ENCODE results near the gene FAM118A.

DNA sequence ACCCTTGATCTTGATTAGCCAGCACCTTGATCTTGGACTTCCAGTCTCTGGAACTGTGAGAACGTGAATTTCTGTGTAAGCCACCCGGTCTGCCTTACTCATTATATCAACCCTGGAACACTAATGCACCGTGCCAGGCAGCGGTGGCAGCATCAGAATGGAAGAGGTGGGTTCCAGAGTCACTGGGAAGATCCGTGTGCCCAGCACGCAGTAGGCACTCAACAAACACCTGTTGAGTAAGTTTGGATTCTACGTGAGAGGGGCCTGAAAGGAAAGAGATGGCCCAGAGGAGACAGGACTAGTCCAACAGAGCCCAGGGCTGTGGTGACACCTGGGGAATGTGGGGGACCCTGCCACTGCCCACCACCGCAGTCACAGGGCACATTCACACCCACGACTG, 31.6 kb upstream of the FAM118A start:
- no peak for TF ChIP-seq EP300 (IDR thresholded peaks at IDR 0.05)
- TF ChIP-seq, protein P1, sequence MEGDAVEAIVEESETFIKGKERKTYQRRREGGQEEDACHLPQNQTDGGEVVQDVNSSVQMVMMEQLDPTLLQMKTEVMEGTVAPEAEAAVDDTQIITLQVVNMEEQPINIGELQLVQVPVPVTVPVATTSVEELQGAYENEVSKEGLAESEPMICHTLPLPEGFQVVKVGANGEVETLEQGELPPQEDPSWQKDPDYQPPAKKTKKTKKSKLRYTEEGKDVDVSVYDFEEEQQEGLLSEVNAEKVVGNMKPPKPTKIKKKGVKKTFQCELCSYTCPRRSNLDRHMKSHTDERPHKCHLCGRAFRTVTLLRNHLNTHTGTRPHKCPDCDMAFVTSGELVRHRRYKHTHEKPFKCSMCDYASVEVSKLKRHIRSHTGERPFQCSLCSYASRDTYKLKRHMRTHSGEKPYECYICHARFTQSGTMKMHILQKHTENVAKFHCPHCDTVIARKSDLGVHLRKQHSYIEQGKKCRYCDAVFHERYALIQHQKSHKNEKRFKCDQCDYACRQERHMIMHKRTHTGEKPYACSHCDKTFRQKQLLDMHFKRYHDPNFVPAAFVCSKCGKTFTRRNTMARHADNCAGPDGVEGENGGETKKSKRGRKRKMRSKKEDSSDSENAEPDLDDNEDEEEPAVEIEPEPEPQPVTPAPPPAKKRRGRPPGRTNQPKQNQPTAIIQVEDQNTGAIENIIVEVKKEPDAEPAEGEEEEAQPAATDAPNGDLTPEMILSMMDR (IDR thresholded peaks at IDR 0.05), result no peak
- TF ChIP-seq POLR2AphosphoS5 (IDR thresholded peaks at IDR 0.05), result no peak

Measured in stomach (tissue), 4 donors.